ENCODE data around the gene SUSD1.

Gene SUSD1

GRCh38 chr9:112094241-112094640, 80.9 kb downstream of the SUSD1 start:
- DNase-seq (ENCODE audit: extremely low read depth, low read depth), result no peak
- TF ChIP-seq CTCF (IDR thresholded peaks at IDR 0.05; ENCODE audit: low read depth, low read length, missing control alignments), result no peak
- no peak overlapping the region for H3K4me3 ChIP-seq (replicated peaks; ENCODE audit: low read depth, low read length)

GRCh38 chr9:112093870-112094216, 81.3 kb downstream of the SUSD1 start:
- no peak for DNase-seq (ENCODE audit: extremely low read depth, low read depth)
- TF ChIP-seq CTCF (IDR thresholded peaks at IDR 0.05; ENCODE audit: low read depth, low read length, missing control alignments), result no peak
- H3K4me3 ChIP-seq (replicated peaks; ENCODE audit: low read depth, low read length), result no peak overlapping the region

GRCh38 chr9:112093147-112093869, 81.8 kb downstream of the SUSD1 start:
- no peak for DNase-seq (ENCODE audit: extremely low read depth, low read depth)
- no peak for TF ChIP-seq CTCF (IDR thresholded peaks at IDR 0.05; ENCODE audit: low read depth, low read length, missing control alignments)
- H3K4me3 ChIP-seq (replicated peaks; ENCODE audit: low read depth, low read length), result no peak overlapping the region

- TF ChIP-seq CTCF (IDR thresholded peaks at IDR 0.05; ENCODE audit: low read depth, low read length, missing control alignments), result peak; percentile 44
- DNase-seq (ENCODE audit: extremely low read depth, low read depth), result no peak
- H3K4me3 ChIP-seq (replicated peaks; ENCODE audit: low read depth, low read length), result no peak overlapping the region
Observed at GRCh38 chr9:112091810-112092209, 83.3 kb downstream of the SUSD1 start.

GRCh38 chr9:112087506-112087905, 87.6 kb downstream of the SUSD1 start:
- H3K4me3 ChIP-seq (replicated peaks; ENCODE audit: low read depth, low read length), result no peak overlapping the region
- no peak for DNase-seq (ENCODE audit: extremely low read depth, low read depth)
- no peak for TF ChIP-seq CTCF (IDR thresholded peaks at IDR 0.05; ENCODE audit: low read depth, low read length, missing control alignments)

GRCh38 chr9:112086627-112087026, 88.5 kb downstream of the SUSD1 start:
- no peak for DNase-seq (ENCODE audit: extremely low read depth, low read depth)
- no peak overlapping the region for H3K4me3 ChIP-seq (replicated peaks; ENCODE audit: low read depth, low read length)
- TF ChIP-seq CTCF (IDR thresholded peaks at IDR 0.05; ENCODE audit: low read depth, low read length, missing control alignments), result peak; percentile 27

- no peak overlapping the region for H3K4me3 ChIP-seq (replicated peaks; ENCODE audit: low read depth, low read length)
- TF ChIP-seq CTCF (IDR thresholded peaks at IDR 0.05; ENCODE audit: low read depth, low read length, missing control alignments), result no peak
- no peak for DNase-seq (ENCODE audit: extremely low read depth, low read depth)
Observed at GRCh38 chr9:112084907-112085306, 90.2 kb downstream of the SUSD1 start.
